CD4-positive, alpha-beta T cell (primary cell): ENCODE results near the gene TXNRD2. TPM values are rescaled to one million over a fixed set of nuclear protein-coding genes. Genes with fewer than 3 reads are reported as not detected.

Experiments
- ATAC-seq: fragments of 200-7000 bp; cut with Tn5 transposase; one replicate; pipeline ENCODE4 v1.10.0; 2022; ENCODE audit warnings: mild to moderate bottlenecking; ENCODE audit not compliant: poor library complexity
- CTCF ChIA-PET: fragments of 350-600 bp; sonication (Branson Sonifier 250); formaldehyde crosslinking; loops from one replicate; lab custom pipeline; 2021; ENCODE audit warnings: antibody characterized with exemption, inconsistent platforms; lab: Charles Lee
- POLR2A ChIA-PET: fragments of 350-600 bp; sonication (Branson Sonifier 250); formaldehyde crosslinking; loops from one replicate; lab custom pipeline; 2021; ENCODE audit warnings: antibody characterized with exemption, inconsistent platforms; lab: Charles Lee
- DNase-seq, 14 experiments: peaks; one replicate each; pipeline ENCODE4 v3.0.0-alpha.2; 2013 to 2020; ENCODE audit warnings: mixed read lengths in 2 of 14
- H3K27ac ChIP-seq, 2 donors: one replicate each; pipeline versions ENCODE4 v1.5.1 to v1.7.0; 2013; ENCODE audit warnings: low read length in 2 of 2, low read depth in 1 of 2, mild to moderate bottlenecking in 1 of 2
- H3K27me3 ChIP-seq, 2 experiments: 1 replicate in 1 of 2; 2 replicates in 1 of 2; pipeline versions ENCODE4 v1.6.1 to v1.7.0; 2013; ENCODE audit warnings: low read length in 2 of 2, control low read depth in 1 of 2, mild to moderate bottlenecking in 1 of 2, moderate library complexity in 1 of 2; ENCODE audit not compliant: insufficient read depth in 2 of 2, control insufficient read depth in 1 of 2
- H3K36me3 ChIP-seq: one replicate; pipeline ENCODE4 v1.6.1; 2013; ENCODE audit warnings: low read length, control low read depth; ENCODE audit not compliant: insufficient read depth
- H3K4me1 ChIP-seq: one replicate; pipeline ENCODE4 v1.6.1; 2013; ENCODE audit warnings: low read length, control low read depth; ENCODE audit not compliant: insufficient read depth
- H3K4me3 ChIP-seq: one replicate; pipeline ENCODE4 v1.5.1; 2013; ENCODE audit warnings: mild to moderate bottlenecking, low read length, moderate library complexity
- H3K9me3 ChIP-seq, 2 experiments: 1 replicate in 1 of 2; 2 replicates in 1 of 2; pipeline versions ENCODE4 v1.6.1 to v1.7.0; 2013; ENCODE audit warnings: low read length in 2 of 2, mild to moderate bottlenecking in 2 of 2, control low read depth in 1 of 2, moderate library complexity in 1 of 2; ENCODE audit not compliant: control insufficient read depth in 1 of 2, insufficient read depth in 1 of 2
- H3K27ac Mint-ChIP-seq: one replicate; pipeline ENCODE4 v1.8.0; 2020; ENCODE audit warnings: mixed read lengths
- H3K27me3 Mint-ChIP-seq: one replicate; pipeline ENCODE4 v1.8.0; 2021; ENCODE audit warnings: mixed read lengths
- H3K36me3 Mint-ChIP-seq: one replicate; pipeline ENCODE4 v1.8.0; 2021; ENCODE audit warnings: low read depth, mixed read lengths
- H3K4me1 Mint-ChIP-seq: one replicate; pipeline ENCODE4 v1.8.0; 2021; ENCODE audit warnings: low read depth, mixed read lengths
- H3K4me3 Mint-ChIP-seq: one replicate; pipeline ENCODE4 v1.8.0; 2020; ENCODE audit warnings: mild to moderate bottlenecking, mixed read lengths
- H3K9me3 Mint-ChIP-seq: one replicate; pipeline ENCODE4 v1.8.0; 2020; ENCODE audit warnings: mixed read lengths
- CTCF ChIP-seq: fragments of 200-600 bp; IDR thresholded peaks from one replicate; pipeline ENCODE4 v1.8.0; 2022; ENCODE audit warnings: antibody characterized with exemption, mild to moderate bottlenecking
- intact Hi-C, 2 experiments: fragments of 100-400 bp; cut with DNase I in 1 of 2; cut with micrococcal nuclease in 1 of 2; formaldehyde crosslinking; loops; one replicate each; pipeline versions ENCODE4 v1.15.1 to v1.9.0; 2023 to 2025; cut with DNase I, micrococcal nuclease
- total RNA-seq, 174 experiments: library from RNA in 2 of 174; stranded (reverse) in 2 of 174; gene quantifications; one replicate each; pipeline ENCODE4 v1.2.3 and lab custom pipeline; 2021 to 2026

Gene TXNRD2
- total RNA-seq, 2 experiments from 2014 or later, result 18.6 to 19.5 TPM

DNA sequence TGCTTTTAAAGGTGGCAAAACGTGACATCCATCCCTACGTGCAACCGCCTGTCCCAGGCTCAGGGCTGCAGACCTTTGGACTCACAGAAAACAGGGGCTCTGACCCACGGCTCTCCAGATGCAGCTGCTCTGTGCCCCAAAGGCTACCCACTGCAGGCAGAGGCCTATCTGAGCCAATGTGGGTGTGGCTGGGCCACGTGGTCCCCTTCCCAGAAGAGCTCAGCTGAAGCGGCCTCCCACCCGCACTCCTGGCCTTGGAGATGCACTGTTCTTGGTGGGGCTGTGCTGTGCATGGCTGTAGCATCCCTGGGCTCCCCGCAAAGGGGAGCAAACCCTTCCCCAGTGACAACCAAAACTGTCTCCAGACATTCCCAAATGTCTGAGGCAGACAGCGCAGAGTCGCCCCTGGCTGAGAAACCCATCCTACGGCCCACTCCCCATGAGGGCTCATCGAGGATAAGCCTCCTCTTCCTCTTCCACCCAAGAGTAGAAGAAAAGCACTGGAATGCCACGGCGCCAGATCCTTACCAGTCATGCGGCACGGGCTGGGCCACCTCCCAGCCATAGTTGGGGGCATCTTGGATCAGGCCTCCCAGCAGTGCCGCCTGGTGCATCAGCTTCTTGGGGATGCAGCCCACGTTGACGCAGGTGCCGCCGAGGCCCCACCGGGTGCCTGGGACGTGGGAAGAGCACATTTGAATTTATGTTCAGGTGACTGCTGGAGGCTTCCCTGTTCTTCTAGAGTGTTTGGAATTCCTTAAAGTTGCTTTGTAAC, 23.1 kb downstream of the TXNRD2 start:
- Histone ChIP-seq H3K27me3 (no peaks in the 10 kb centered on the region), H3K27ac (no peak overlapping the region), H3K4me1 (no peaks in the 10 kb centered on the region), H3K4me3 (no peak overlapping the region), H3K36me3 (peaks cover 50% of the 10 kb centered on the region), H3K9me3 (peaks cover 0 to 3% of the 10 kb centered on the region in 2 experiments)
- intact Hi-C loops, result no loop called here
- no peaks in the 10 kb centered on the region for H3K27me3 Mint-ChIP-seq
- no peak overlapping the region for H3K4me3 Mint-ChIP-seq
- no peak for ATAC-seq
- ChIA-PET CTCF (interaction anchor here (1.9 kb wide), 1 partner anchor 188 kb away, joined by 7 read pairs; no protein-coding TSS in a partner anchor), POLR2A (no interaction called here)
- H3K4me1 Mint-ChIP-seq, result peaks cover 4% of the 10 kb centered on the region
- DNase-seq, result no peak
- H3K9me3 Mint-ChIP-seq, result no peaks in the 10 kb centered on the region
- TF ChIP-seq CTCF, result no peak
- no peak overlapping the region for H3K27ac Mint-ChIP-seq
- peaks cover 46% of the 10 kb centered on the region for H3K36me3 Mint-ChIP-seq

GRCh38 chr22:19917389-19918138, 24.1 kb downstream of the TXNRD2 start:
- no peak for ATAC-seq
- no peak overlapping the region for H3K27ac ChIP-seq
- H3K27me3 ChIP-seq, result no peaks in the 10 kb centered on the region
- Mint-ChIP-seq H3K4me3 (no peak overlapping the region), H3K9me3 (no peaks in the 10 kb centered on the region), H3K36me3 (peaks cover 53% of the 10 kb centered on the region), H3K27me3 (no peaks in the 10 kb centered on the region), H3K4me1 (peaks cover 4% of the 10 kb centered on the region), H3K27ac (no peak overlapping the region)
- intact Hi-C loops, result no loop called here
- ChIA-PET POLR2A (no interaction called here), CTCF (interaction anchor here (1.9 kb wide), 1 partner anchor 187 kb away, joined by 7 read pairs; no protein-coding TSS in a partner anchor)
- peaks cover 0 to 5% of the 10 kb centered on the region in 2 experiments for H3K9me3 ChIP-seq
- DNase-seq, result no peak
- no peak for TF ChIP-seq CTCF
- no peaks in the 10 kb centered on the region for H3K4me1 ChIP-seq
- H3K36me3 ChIP-seq, result peaks cover 57% of the 10 kb centered on the region
- no peak overlapping the region for H3K4me3 ChIP-seq

DNA sequence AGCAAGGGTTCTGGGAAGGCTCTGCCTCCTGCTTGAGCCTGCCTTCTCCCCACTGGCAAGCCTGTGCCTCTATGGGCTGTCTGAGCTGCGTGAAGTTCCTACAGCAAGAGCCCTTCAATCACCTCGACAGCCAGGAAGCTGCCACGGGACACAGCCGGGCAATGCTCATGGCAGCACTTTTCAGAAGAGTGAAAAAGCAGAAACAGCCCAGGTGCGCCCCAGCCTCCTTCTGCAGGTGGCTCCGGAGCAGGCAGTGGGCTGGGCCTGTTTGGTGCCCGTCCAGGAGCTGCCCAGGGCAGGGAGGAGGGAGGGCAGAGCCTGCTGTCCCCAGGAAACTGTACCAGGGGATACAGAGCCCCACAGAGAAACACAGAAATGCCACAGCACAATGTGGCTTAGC, 24.7 kb downstream of the TXNRD2 start:
- H3K4me1 Mint-ChIP-seq, result peaks cover 4% of the 10 kb centered on the region
- Histone ChIP-seq H3K36me3 (peaks cover 58% of the 10 kb centered on the region), H3K27ac (no peak overlapping the region), H3K4me3 (no peak overlapping the region), H3K4me1 (no peaks in the 10 kb centered on the region), H3K27me3 (no peaks in the 10 kb centered on the region), H3K9me3 (peaks cover 0 to 5% of the 10 kb centered on the region in 2 experiments)
- ChIA-PET POLR2A (no interaction called here), CTCF (no interaction called here)
- DNase-seq (no peak), ATAC-seq (no peak)
- H3K4me3 Mint-ChIP-seq, result no peak overlapping the region
- TF ChIP-seq CTCF, result no peak
- H3K27me3 Mint-ChIP-seq, result no peaks in the 10 kb centered on the region
- peaks cover 49% of the 10 kb centered on the region for H3K36me3 Mint-ChIP-seq
- no peak overlapping the region for H3K27ac Mint-ChIP-seq
- intact Hi-C loops, result no loop called here
- H3K9me3 Mint-ChIP-seq, result no peaks in the 10 kb centered on the region
